Gastrocnemius medialis (tissue), 4 donors: ENCODE data around the gene DNAL4.

ENCODE experiments used
- POLR2A ChIP-seq, 2 donors: fragments of 450-650 bp; IDR thresholded peaks; one replicate each; pipeline ENCODE4 v1.6.1; 2017; ENCODE audit warnings: antibody characterized with exemption in 2 of 2, mild to moderate bottlenecking in 2 of 2, moderate library complexity in 2 of 2
- TF ChIP-seq, protein P1 (sequence below), 5 experiments: fragments of 450-650 bp in 3 of 5; fragments of 200-600 bp in 2 of 5; sonication (generic) in 2 of 5; IDR thresholded peaks in 4 of 5; conservative IDR thresholded peaks in 1 of 5; 1 replicate in 4 of 5; 2 replicates in 1 of 5; pipeline ENCODE4 v1.5.1; 2016 to 2019; ENCODE audit warnings: antibody characterized with exemption in 5 of 5, mild to moderate bottlenecking in 3 of 5, moderate library complexity in 3 of 5

DNA sequence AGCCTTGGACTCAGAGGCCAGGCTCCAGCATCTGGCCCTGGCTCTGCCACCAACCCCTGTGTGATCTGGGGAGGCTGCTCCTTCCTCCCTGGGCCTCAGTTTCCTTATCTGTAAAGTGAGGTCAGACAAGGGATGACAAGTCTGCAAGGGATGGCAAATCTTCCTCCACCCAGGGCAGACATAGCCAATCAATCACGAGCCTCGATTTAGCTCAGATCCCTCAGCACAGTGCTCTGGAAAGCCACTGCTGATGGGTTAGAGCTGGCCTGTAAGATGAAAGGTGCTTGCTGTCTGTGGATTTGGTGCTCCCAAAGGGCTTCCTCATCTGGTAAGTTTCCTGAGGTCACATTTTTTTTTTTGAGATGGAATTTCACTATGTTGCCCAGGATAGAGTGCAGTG is 29.7 kb upstream of the DNAL4 start:
- TF ChIP-seq, protein P1, sequence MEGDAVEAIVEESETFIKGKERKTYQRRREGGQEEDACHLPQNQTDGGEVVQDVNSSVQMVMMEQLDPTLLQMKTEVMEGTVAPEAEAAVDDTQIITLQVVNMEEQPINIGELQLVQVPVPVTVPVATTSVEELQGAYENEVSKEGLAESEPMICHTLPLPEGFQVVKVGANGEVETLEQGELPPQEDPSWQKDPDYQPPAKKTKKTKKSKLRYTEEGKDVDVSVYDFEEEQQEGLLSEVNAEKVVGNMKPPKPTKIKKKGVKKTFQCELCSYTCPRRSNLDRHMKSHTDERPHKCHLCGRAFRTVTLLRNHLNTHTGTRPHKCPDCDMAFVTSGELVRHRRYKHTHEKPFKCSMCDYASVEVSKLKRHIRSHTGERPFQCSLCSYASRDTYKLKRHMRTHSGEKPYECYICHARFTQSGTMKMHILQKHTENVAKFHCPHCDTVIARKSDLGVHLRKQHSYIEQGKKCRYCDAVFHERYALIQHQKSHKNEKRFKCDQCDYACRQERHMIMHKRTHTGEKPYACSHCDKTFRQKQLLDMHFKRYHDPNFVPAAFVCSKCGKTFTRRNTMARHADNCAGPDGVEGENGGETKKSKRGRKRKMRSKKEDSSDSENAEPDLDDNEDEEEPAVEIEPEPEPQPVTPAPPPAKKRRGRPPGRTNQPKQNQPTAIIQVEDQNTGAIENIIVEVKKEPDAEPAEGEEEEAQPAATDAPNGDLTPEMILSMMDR (IDR thresholded peaks at IDR 0.05 in 4 of 5, conservative IDR thresholded peaks at IDR 0.05 in 1 of 5), result no peak
- no peak for TF ChIP-seq POLR2A (IDR thresholded peaks at IDR 0.05)
